Liver (tissue), 9 donors: ENCODE results near the gene FSCN2. TPM values are rescaled to one million over a fixed set of nuclear protein-coding genes. Genes with fewer than 3 reads are reported as not detected.

Source experiments
- DNase-seq: peaks from one replicate; pipeline ENCODE4 v3.0.0-alpha.2; 2017; ENCODE audit warnings: low spot score
- H3K27ac ChIP-seq, 2 donors: one replicate each; pipeline ENCODE4 v1.7.0; 2013; ENCODE audit warnings: inconsistent platforms in 2 of 2, low read length in 2 of 2, control low read depth in 1 of 2, low read depth in 1 of 2, mild to moderate bottlenecking in 1 of 2
- H3K27me3 ChIP-seq, 4 donors: one replicate each; pipeline versions ENCODE4 v1.6.1 to v1.7.0; 2013; ENCODE audit warnings: low read length in 3 of 4, inconsistent platforms in 1 of 4, mild to moderate bottlenecking in 1 of 4, moderate library complexity in 1 of 4; ENCODE audit not compliant: control insufficient read depth in 4 of 4, insufficient read depth in 4 of 4
- H3K36me3 ChIP-seq, 4 donors: one replicate each; pipeline versions ENCODE4 v1.6.1 to v1.7.0; 2013; ENCODE audit warnings: low read length in 3 of 4, mild to moderate bottlenecking in 3 of 4, low read depth in 1 of 4, moderate library complexity in 1 of 4; ENCODE audit not compliant: control insufficient read depth in 4 of 4, insufficient read depth in 3 of 4
- H3K4me1 ChIP-seq, 4 donors: one replicate each; pipeline versions ENCODE4 v1.6.1 to v1.7.0; 2013; ENCODE audit warnings: low read length in 3 of 4, mild to moderate bottlenecking in 3 of 4, moderate library complexity in 1 of 4; ENCODE audit not compliant: control insufficient read depth in 4 of 4, insufficient read depth in 4 of 4
- H3K4me3 ChIP-seq, 3 donors: one replicate each; pipeline versions ENCODE4 v1.6.1 to v1.7.0; 2013; ENCODE audit warnings: low read length in 3 of 3, control low read depth in 1 of 3, low read depth in 1 of 3, mild to moderate bottlenecking in 1 of 3
- H3K9ac ChIP-seq, 2 donors: one replicate each; pipeline ENCODE4 v1.7.0; 2013; ENCODE audit warnings: low read length in 2 of 2, mild to moderate bottlenecking in 2 of 2, moderate library complexity in 2 of 2, control low read depth in 1 of 2, low read depth in 1 of 2
- H3K9me3 ChIP-seq, 4 donors: one replicate each; pipeline versions ENCODE4 v1.6.1 to v1.7.0; 2013; ENCODE audit warnings: low read length in 3 of 4; ENCODE audit not compliant: control insufficient read depth in 4 of 4
- ATF3 ChIP-seq: IDR thresholded peaks from 2 replicates; pipeline ENCODE4 v1.6.1; 2016; ENCODE audit warnings: antibody characterized with exemption
- CTCF ChIP-seq: fragments of 150-350 bp; IDR thresholded peaks from 2 replicates; pipeline ENCODE4 v1.5.1; 2017; ENCODE audit warnings: improper control_type of control experiment, low read depth, low read length; ENCODE audit not compliant: missing input control
- EGR1 ChIP-seq, 2 donors: IDR thresholded peaks; 2 replicates each; pipeline ENCODE4 v1.6.1; 2016 to 2018; ENCODE audit warnings: antibody characterized with exemption in 2 of 2, low read depth in 2 of 2
- FOXA1 ChIP-seq: IDR thresholded peaks from 2 replicates; pipeline ENCODE4 v1.6.1; 2016; ENCODE audit warnings: antibody characterized with exemption
- FOXA2 ChIP-seq: IDR thresholded peaks from 2 replicates; pipeline ENCODE4 v1.6.1; 2016; ENCODE audit warnings: antibody characterized with exemption
- GABPA ChIP-seq, 2 donors: IDR thresholded peaks in 1 of 2; conservative IDR thresholded peaks in 1 of 2; 2 replicates each; pipeline ENCODE4 v1.6.1; 2016; ENCODE audit warnings: antibody characterized with exemption in 2 of 2, mild to moderate bottlenecking in 1 of 2, moderate library complexity in 1 of 2
- HNF4A ChIP-seq, 2 donors: conservative IDR thresholded peaks; 2 replicates each; pipeline ENCODE4 v1.6.1; 2016; ENCODE audit warnings: antibody characterized with exemption in 2 of 2, mild to moderate bottlenecking in 2 of 2
- HNF4G ChIP-seq: IDR thresholded peaks from 2 replicates; pipeline ENCODE4 v1.6.1; 2016; ENCODE audit warnings: antibody characterized with exemption
- JUND ChIP-seq, 2 donors: IDR thresholded peaks; 2 replicates each; pipeline ENCODE4 v1.6.1; 2016; ENCODE audit warnings: antibody characterized with exemption in 2 of 2
- NR2F2 ChIP-seq: IDR thresholded peaks from 2 replicates; pipeline ENCODE4 v1.6.1; 2016; ENCODE audit warnings: antibody characterized with exemption
- RAD21 ChIP-seq, 2 donors: IDR thresholded peaks; 2 replicates each; pipeline ENCODE4 v1.6.1; 2016; ENCODE audit warnings: antibody characterized with exemption in 2 of 2, mild to moderate bottlenecking in 2 of 2
- REST ChIP-seq: IDR thresholded peaks from 2 replicates; pipeline ENCODE4 v1.6.1; 2016; ENCODE audit warnings: antibody characterized with exemption, mild to moderate bottlenecking
- RXRA ChIP-seq, 2 donors: IDR thresholded peaks; 2 replicates each; pipeline ENCODE4 v1.6.1; 2017 to 2018; ENCODE audit warnings: antibody characterized with exemption in 2 of 2, mild to moderate bottlenecking in 1 of 2
- SP1 ChIP-seq: IDR thresholded peaks from 2 replicates; pipeline ENCODE4 v1.6.1; 2018; ENCODE audit warnings: antibody characterized with exemption, mild to moderate bottlenecking
- TAF1 ChIP-seq: conservative IDR thresholded peaks from 2 replicates; pipeline ENCODE4 v1.6.1; 2016; ENCODE audit warnings: antibody characterized with exemption, mild to moderate bottlenecking
- YY1 ChIP-seq: IDR thresholded peaks from 2 replicates; pipeline ENCODE4 v1.6.1; 2016; ENCODE audit warnings: antibody characterized with exemption, mild to moderate bottlenecking
- WGBS: extraction: QIAGEN DNeasy Blood & Tissue Kit; methylation state at CpG from one replicate; pipeline ENCODE4 v1.1.7; 2013; 5-methylcytosine and 5-hydroxymethylcytosine counted together
- polyA plus RNA-seq, 2 donors: library from polyadenylated mRNA; stranded (reverse) in 1 of 2; unstranded in 1 of 2; fragments of 200-250 nt in 1 of 2; fragments of >200 nt in 1 of 2; fragmentation: Nextera tagmentation in 1 of 2; extraction: Ambion mirVana in 1 of 2; gene quantifications; one replicate each; pipeline versions ENCODE4 v1.2.1 to v1.2.3, GENCODE V29; 2013 to 2015
- total RNA-seq, 2 donors: library from RNA; depleted of rRNA; stranded (reverse); fragments of >200 nt; gene quantifications; one replicate each; pipeline ENCODE4 v1.2.3, GENCODE V29; 2014
- TF ChIP-seq, protein P1 (sequence below): IDR thresholded peaks from 2 replicates; pipeline ENCODE4 v1.6.1; 2016; ENCODE audit warnings: antibody characterized with exemption
- TF ChIP-seq, protein P2 (sequence below): IDR thresholded peaks from 2 replicates; pipeline ENCODE4 v1.6.1; 2016; ENCODE audit warnings: antibody characterized with exemption
- donor health status: healthy.
- donor health status: healthy.
- donor health status: healthy.
- donor health status: healthy.
- donor health status: healthy.

The FSCN2 gene
- total and polyA plus RNA-seq, 4 donors, result 0.09 to 0.42 TPM; not detected in 2

DNA sequence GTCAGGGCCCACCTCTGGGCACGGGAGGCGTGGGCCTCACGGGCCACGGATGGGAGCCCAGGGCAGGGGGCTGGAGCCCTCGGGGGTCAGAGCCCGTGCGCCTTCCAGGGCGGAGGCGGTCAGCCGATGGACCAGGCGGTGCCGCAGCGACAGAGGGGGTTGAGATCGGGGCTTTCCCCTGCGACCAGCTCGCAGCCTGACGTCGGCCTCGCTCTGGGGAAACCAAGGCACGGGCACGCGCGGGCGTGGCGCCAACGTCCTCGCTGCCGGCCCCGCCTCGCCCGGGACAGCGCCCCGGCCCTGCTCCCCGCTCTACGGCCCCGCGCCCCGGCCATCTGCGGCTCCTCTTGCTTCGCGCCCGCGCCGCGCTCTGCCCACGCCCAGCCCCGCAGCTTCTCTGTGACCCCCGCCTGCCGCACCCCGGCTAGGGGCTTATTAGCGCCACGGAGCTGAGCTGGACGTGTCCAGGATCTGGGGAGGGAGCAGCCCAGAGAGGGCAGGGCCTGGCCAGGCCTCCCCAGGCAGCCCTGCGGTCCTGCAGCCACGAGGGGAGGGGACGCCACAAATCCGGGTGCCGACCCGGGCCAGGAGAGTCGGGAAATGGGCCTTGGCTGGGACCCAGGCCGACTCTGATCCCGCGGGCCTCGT lies 29.1 kb upstream of the FSCN2 start:
- TF ChIP-seq NR2F2 (no peak), GABPA (IDR thresholded peaks at IDR 0.05 in 1 of 2, conservative IDR thresholded peaks at IDR 0.05 in 1 of 2) (no peak), HNF4G (no peak), JUND (IDR thresholded peaks at IDR 0.05) (no peak), FOXA2 (no peak), YY1 (no peak), FOXA1 (no peak), ATF3 (no peak), RXRA (IDR thresholded peaks at IDR 0.05) (no peak), RAD21 (IDR thresholded peaks at IDR 0.05) (no peak), EGR1 (IDR thresholded peaks at IDR 0.05; ENCODE audit: low read depth in 2 of 2) (no peak), CTCF (no peak)
- TF ChIP-seq, protein P1, sequence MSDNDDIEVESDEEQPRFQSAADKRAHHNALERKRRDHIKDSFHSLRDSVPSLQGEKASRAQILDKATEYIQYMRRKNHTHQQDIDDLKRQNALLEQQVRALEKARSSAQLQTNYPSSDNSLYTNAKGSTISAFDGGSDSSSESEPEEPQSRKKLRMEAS, result no peak
- no peaks in the 10 kb centered on the region for H3K27me3 ChIP-seq
- H3K9me3 ChIP-seq, result no peaks in the 10 kb centered on the region
- H3K36me3 ChIP-seq, result no peaks in the 10 kb centered on the region
- no peak overlapping the region for H3K27ac ChIP-seq
- no peak overlapping the region for H3K4me3 ChIP-seq
- WGBS, result 65% methylated on average over 64 of the region's 64 CpGs
- H3K4me1 ChIP-seq, result no peaks in the 10 kb centered on the region
- no peak for DNase-seq
- no peak overlapping the region for H3K9ac ChIP-seq

GRCh38 chr17:81499601-81499970 lies 28.6 kb upstream of the FSCN2 start:
- Histone ChIP-seq H3K27me3 (no peaks in the 10 kb centered on the region), H3K9ac (no peak overlapping the region), H3K4me1 (no peaks in the 10 kb centered on the region), H3K9me3 (no peaks in the 10 kb centered on the region), H3K36me3 (no peaks in the 10 kb centered on the region), H3K27ac (no peak overlapping the region), H3K4me3 (no peak overlapping the region)
- TF ChIP-seq, protein P2, sequence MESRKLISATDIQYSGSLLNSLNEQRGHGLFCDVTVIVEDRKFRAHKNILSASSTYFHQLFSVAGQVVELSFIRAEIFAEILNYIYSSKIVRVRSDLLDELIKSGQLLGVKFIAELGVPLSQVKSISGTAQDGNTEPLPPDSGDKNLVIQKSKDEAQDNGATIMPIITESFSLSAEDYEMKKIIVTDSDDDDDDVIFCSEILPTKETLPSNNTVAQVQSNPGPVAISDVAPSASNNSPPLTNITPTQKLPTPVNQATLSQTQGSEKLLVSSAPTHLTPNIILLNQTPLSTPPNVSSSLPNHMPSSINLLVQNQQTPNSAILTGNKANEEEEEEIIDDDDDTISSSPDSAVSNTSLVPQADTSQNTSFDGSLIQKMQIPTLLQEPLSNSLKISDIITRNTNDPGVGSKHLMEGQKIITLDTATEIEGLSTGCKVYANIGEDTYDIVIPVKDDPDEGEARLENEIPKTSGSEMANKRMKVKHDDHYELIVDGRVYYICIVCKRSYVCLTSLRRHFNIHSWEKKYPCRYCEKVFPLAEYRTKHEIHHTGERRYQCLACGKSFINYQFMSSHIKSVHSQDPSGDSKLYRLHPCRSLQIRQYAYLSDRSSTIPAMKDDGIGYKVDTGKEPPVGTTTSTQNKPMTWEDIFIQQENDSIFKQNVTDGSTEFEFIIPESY, result no peak
- TF ChIP-seq TAF1, result no peak
- TF ChIP-seq, protein P1, result no peak
- TF ChIP-seq HNF4A (conservative IDR thresholded peaks at IDR 0.05), result no peak
- no peak for TF ChIP-seq FOXA2
- TF ChIP-seq FOXA1, result no peak
- no peak for TF ChIP-seq SP1
- no peak for TF ChIP-seq CTCF
- TF ChIP-seq ATF3, result no peak
- no peak for TF ChIP-seq EGR1 (IDR thresholded peaks at IDR 0.05; ENCODE audit: low read depth in 2 of 2)
- TF ChIP-seq REST, result no peak
- no peak for TF ChIP-seq YY1
- DNase-seq, result no peak
- WGBS, result 75% methylated on average over 12 of the region's 12 CpGs
